HCT116 (cell line): ENCODE measurements around the gene C5orf34. TPM values are rescaled to one million over a fixed set of nuclear protein-coding genes. Genes with fewer than 3 reads are reported as not detected.

ENCODE experiments used
- ATAC-seq: fragments of 200-7000 bp; cut with Tn5 transposase; 2 replicates; pipeline ENCODE4 v1.9.1; 2020; ENCODE audit warnings: mild to moderate bottlenecking, moderate library complexity
- BruUV-seq: library from RNA; stranded (reverse); fragments of 400-500 nt; replicated peaks from 2 replicates; lab custom pipeline; 2021; lab: Mats Ljungman, UMichigan
- CTCF ChIA-PET: fragments of 300-600 bp; sonication (Branson Sonifier 250); formaldehyde crosslinking; loops from one replicate; lab custom pipeline; 2021; ENCODE audit warnings: antibody characterized with exemption; lab: Charles Lee
- POLR2A ChIA-PET: fragments of 300-600, 350-600 bp; sonication (Branson Sonifier 250); formaldehyde crosslinking; loops from one replicate; lab custom pipeline; 2021; ENCODE audit warnings: antibody characterized with exemption; lab: Charles Lee
- RAD21 ChIA-PET, 2 experiments: fragments of 300-600 bp; sonication (Branson Sonifier 250); formaldehyde crosslinking; loops; one replicate each; lab custom pipeline; 2023; ENCODE audit warnings: low total read pairs in 2 of 2; ENCODE audit not compliant: uncharacterized antibody in 2 of 2, unreplicated experiment in 2 of 2, low non-redundant PET in 1 of 2; lab: Charles Lee
- DNase-seq: peaks from one replicate; pipeline ENCODE4 v3.0.0-alpha.2; 2010; ENCODE audit warnings: low read depth, low spot score
- H2AFZ ChIP-seq: fragments of 200-600 bp; shearing (Covaris generic), sonication (generic); 2 replicates; pipeline ENCODE4 v1.6.1; 2017; ENCODE audit warnings: low read depth, mixed run types, mixed read lengths, antibody characterized with exemption, low read length; ENCODE audit not compliant: poor library complexity, severe bottlenecking
- H3K27ac ChIP-seq: 2 replicates; pipeline ENCODE4 v1.5.1; 2012; ENCODE audit warnings: low read depth, low read length
- H3K27me3 ChIP-seq: fragments of 200-600 bp; sonication (generic); 2 replicates; pipeline ENCODE4 v1.6.1; 2016; ENCODE audit warnings: mixed run types, low read length, mixed read lengths; ENCODE audit not compliant: insufficient read depth
- H3K36me3 ChIP-seq, 2 experiments: fragments of 200-500 bp in 1 of 2; fragments of 200-600 bp in 1 of 2; sonication (Bioruptor generic) in 1 of 2; sonication (generic) in 1 of 2; 2 replicates each; pipeline versions ENCODE4 v1.5.1 to v1.6.1; 2014 to 2016; ENCODE audit warnings: low read length in 2 of 2, inconsistent platforms in 1 of 2, mixed read lengths in 1 of 2, mixed run types in 1 of 2; ENCODE audit not compliant: insufficient read depth in 2 of 2, control insufficient read depth in 1 of 2
- H3K4me1 ChIP-seq, 2 experiments: fragments of 200-600 bp in 1 of 2; sonication (generic) in 1 of 2; 2 replicates each; pipeline versions ENCODE4 v1.5.1 to v1.6.1; 2012 to 2017; ENCODE audit warnings: low read length in 2 of 2, inconsistent platforms in 1 of 2, mild to moderate bottlenecking in 1 of 2, mixed read lengths in 1 of 2, mixed run types in 1 of 2, moderate library complexity in 1 of 2; ENCODE audit not compliant: insufficient read depth in 2 of 2, control insufficient read depth in 1 of 2
- H3K4me2 ChIP-seq: fragments of 200-600 bp; sonication (generic); 2 replicates; pipeline ENCODE4 v1.6.1; 2017; ENCODE audit warnings: mixed run types, low read length, mixed read lengths
- H3K4me3 ChIP-seq, 2 experiments: fragments of 200-600 bp in 1 of 2; sonication (generic) in 1 of 2; replicated peaks in 1 of 2; 2 replicates each; pipeline ENCODE4 v1.5.1; 2011 to 2016; ENCODE audit warnings: low read length in 2 of 2, control low read depth in 1 of 2, low read depth in 1 of 2, mild to moderate bottlenecking in 1 of 2, mixed read lengths in 1 of 2, mixed run types in 1 of 2
- H3K79me2 ChIP-seq: fragments of 200-600 bp; sonication (generic); 2 replicates; pipeline ENCODE4 v1.6.1; 2017; ENCODE audit warnings: mild to moderate bottlenecking, mixed run types, low read length, moderate library complexity, mixed read lengths; ENCODE audit not compliant: insufficient read depth
- H3K9ac ChIP-seq: fragments of 200-600 bp; sonication (generic); 2 replicates; pipeline ENCODE4 v1.6.1; 2016; ENCODE audit warnings: low read length, mixed read lengths
- H3K9me2 ChIP-seq: fragments of 200-600 bp; sonication (generic), shearing (Covaris generic); 2 replicates; pipeline ENCODE4 v1.6.1; 2017; ENCODE audit warnings: mixed run types, mild to moderate bottlenecking, moderate library complexity; ENCODE audit not compliant: insufficient read depth
- H3K9me3 ChIP-seq, 2 experiments: fragments of 200-500 bp in 1 of 2; fragments of 200-600 bp in 1 of 2; sonication (Bioruptor generic) in 1 of 2; sonication (generic) in 1 of 2; 2 replicates each; pipeline ENCODE4 v1.6.1; 2014 to 2017; ENCODE audit warnings: low read length in 2 of 2, mixed read lengths in 2 of 2, inconsistent platforms in 1 of 2, low read depth in 1 of 2, mild to moderate bottlenecking in 1 of 2, mixed run types in 1 of 2, moderate library complexity in 1 of 2; ENCODE audit not compliant: control insufficient read depth in 1 of 2, insufficient read depth in 1 of 2
- H4K20me1 ChIP-seq: fragments of 200-600 bp; sonication (generic), shearing (Covaris generic); 2 replicates; pipeline ENCODE4 v1.6.1; 2017; ENCODE audit warnings: mixed run types, mild to moderate bottlenecking, moderate library complexity; ENCODE audit not compliant: insufficient read depth
- ATF3 ChIP-seq: IDR thresholded peaks from 2 replicates; pipeline ENCODE4 v1.6.1; 2012
- CEBPB ChIP-seq: IDR thresholded peaks from 2 replicates; pipeline ENCODE4 v1.6.1; 2012; ENCODE audit warnings: low read depth
- EGR1 ChIP-seq: IDR thresholded peaks from 2 replicates; pipeline ENCODE4 v1.6.1; 2012; ENCODE audit warnings: low read depth
- EZH2 ChIP-seq: fragments of 200-600 bp; sonication (generic); IDR thresholded peaks from 2 replicates; pipeline ENCODE4 v1.6.1; 2017; ENCODE audit warnings: antibody characterized with exemption, mixed run types
- EZH2phosphoT487 ChIP-seq: fragments of 200-600 bp; IDR thresholded peaks from 2 replicates; pipeline ENCODE4 v1.6.1; 2018; ENCODE audit warnings: antibody characterized with exemption, borderline replicate concordance
- FOSL1 ChIP-seq: IDR thresholded peaks from 2 replicates; pipeline ENCODE4 v1.6.1; 2012; ENCODE audit warnings: low read depth
- JUND ChIP-seq: IDR thresholded peaks from 2 replicates; pipeline ENCODE4 v1.6.1; 2012
- POLR2AphosphoS5 ChIP-seq: IDR thresholded peaks from 2 replicates; pipeline ENCODE4 v1.6.1; 2011; ENCODE audit warnings: mild to moderate bottlenecking, low read depth, low read length, moderate library complexity
- REST ChIP-seq: IDR thresholded peaks from 2 replicates; pipeline ENCODE4 v1.6.1; 2012; ENCODE audit warnings: low read depth
- SIN3A ChIP-seq: IDR thresholded peaks from 2 replicates; pipeline ENCODE4 v1.6.1; 2012; ENCODE audit warnings: low read depth
- SP1 ChIP-seq: IDR thresholded peaks from 2 replicates; pipeline ENCODE4 v1.6.1; 2012; ENCODE audit warnings: low read depth
- SRF ChIP-seq: IDR thresholded peaks from 2 replicates; pipeline ENCODE4 v1.6.1; 2012; ENCODE audit warnings: low read depth
- ZBTB33 ChIP-seq: IDR thresholded peaks from 2 replicates; pipeline ENCODE4 v1.6.1; 2011; ENCODE audit warnings: mild to moderate bottlenecking, low read length, moderate library complexity; ENCODE audit not compliant: insufficient replicate concordance; ENCODE audit errors: extremely low read depth
- ZFX ChIP-seq: fragments of 450-650 bp; IDR thresholded peaks from 2 replicates; pipeline ENCODE4 v1.6.1; 2017
- intact Hi-C: fragments of 100-400 bp; cut with micrococcal nuclease; formaldehyde crosslinking; loops from 2 replicates; pipeline ENCODE4 v1.10.0; 2022
- total RNA-seq: library from RNA; stranded (reverse); gene quantifications from one replicate; pipeline ENCODE4 v1.2.1, GENCODE V29; 2021; ENCODE audit not compliant: unreplicated experiment

The C5orf34 gene
- total RNA-seq, 1 experiment from 2014 or later: 4.8 TPM

GRCh38 chr5:43540746-43541145, 25.8 kb upstream of the C5orf34 start:
- no peaks in the 10 kb centered on the region for H3K9me2 ChIP-seq
- no peaks in the 10 kb centered on the region for H3K27me3 ChIP-seq
- ATAC-seq (no peak), DNase-seq (no peak)
- TF ChIP-seq EZH2phosphoT487: no peak
- TF ChIP-seq ZBTB33: no peak
- TF ChIP-seq ZFX: no peak
- TF ChIP-seq REST: no peak
- no peak for TF ChIP-seq CEBPB
- TF ChIP-seq EGR1: no peak
- TF ChIP-seq POLR2AphosphoS5: no peak
- TF ChIP-seq SP1: no peak
- TF ChIP-seq SRF: no peak
- TF ChIP-seq JUND: no peak
- TF ChIP-seq SIN3A: no peak
- TF ChIP-seq FOSL1: no peak
- TF ChIP-seq EZH2: no peak
- TF ChIP-seq ATF3: no peak
- no peaks in the 10 kb centered on the region for H3K4me1 ChIP-seq
- no peak overlapping the region for H3K9ac ChIP-seq
- no peak overlapping the region for H3K4me2 ChIP-seq
- H4K20me1 ChIP-seq: 0 out of 2 replicates have a peak, but pooled peaks cover 5% of the 10 kb centered on the region
- RAD21 ChIA-PET: no interaction called here
- no peak overlapping the region for H3K4me3 ChIP-seq
- POLR2A ChIA-PET: no interaction called here
- H3K9me3 ChIP-seq: no peaks in the 10 kb centered on the region
- no TSS peak for BruUV-seq
- peaks cover 52% of the 10 kb centered on the region for H3K79me2 ChIP-seq
- CTCF ChIA-PET: no interaction called here
- H2AFZ ChIP-seq: no peak overlapping the region
- no peak overlapping the region for H3K27ac ChIP-seq
- intact Hi-C loops: no loop called here
- peaks cover 30 to 31% of the 10 kb centered on the region in 2 experiments for H3K36me3 ChIP-seq
